Measurements from ENCODE around the gene HOXC10.
A peak's percentile ranks its signal among the peaks of the same experiment; 100 is the strongest.

The HOXC10 gene

GRCh38 chr12:53950789-53951576, 34.0 kb upstream of the HOXC10 start:
- DNase-seq, result no peak

GRCh38 chr12:53951577-53952334, 33.2 kb upstream of the HOXC10 start:
- DNase-seq, result no peak

GRCh38 chr12:53952335-53952694, 32.6 kb upstream of the HOXC10 start:
- DNase-seq, result no peak

GRCh38 chr12:53952871-53953734, 31.8 kb upstream of the HOXC10 start:
- peak; percentile 33 for DNase-seq

- no peak for DNase-seq
Observed at GRCh38 chr12:53953831-53954693, 30.9 kb upstream of the HOXC10 start.

- no peak for DNase-seq
Observed at GRCh38 chr12:53954694-53955035, 30.3 kb upstream of the HOXC10 start, which contains the start of gene HOXC12. Gene HOXC12 (plus strand): TSS chr12:53954903. CDS start chr12:53954930, 27 bp downstream.

- no peak for DNase-seq
Observed at GRCh38 chr12:53955036-53955775, 29.7 kb upstream of the HOXC10 start.

GRCh38 chr12:53955776-53956250, 29.1 kb upstream of the HOXC10 start:
- DNase-seq, result no peak

- DNase-seq, result no peak
Observed at GRCh38 chr12:53956251-53956887, 28.6 kb upstream of the HOXC10 start.

GRCh38 chr12:53956914-53957536, 27.9 kb upstream of the HOXC10 start:
- no peak for DNase-seq

GRCh38 chr12:53958128-53958527, 26.8 kb upstream of the HOXC10 start:
- no peak for DNase-seq

GRCh38 chr12:53959314-53959713, 25.6 kb upstream of the HOXC10 start:
- DNase-seq, result no peak

GRCh38 chr12:53960187-53961024, 24.5 kb upstream of the HOXC10 start:
- no peak for DNase-seq

- DNase-seq, result no peak
Observed at GRCh38 chr12:53961025-53961761, 23.8 kb upstream of the HOXC10 start.

- DNase-seq, result no peak
Observed at GRCh38 chr12:53963005-53963404, 21.9 kb upstream of the HOXC10 start.

- no peak for DNase-seq
Observed at GRCh38 chr12:53963434-53964314, 21.3 kb upstream of the HOXC10 start.

- no peak for DNase-seq
Observed at GRCh38 chr12:53964315-53964713, 20.6 kb upstream of the HOXC10 start.

Measured in activated CD4-positive, alpha-beta T cell treated with anti-CD3 and anti-CD28 coated beads, Interleukin-10, Interleukin-2, amounts not matched to agents 100 ng/mL and 50 ng/mL, durations not matched to agents 16 hours and 8 hours (primary cell).